HepG2 (cell line): ENCODE data around the gene GAR1. TPM values are rescaled to one million over a fixed set of nuclear protein-coding genes. Genes with fewer than 3 reads are reported as not detected.

Source experiments
- ATAC-seq: fragments of 200-7000 bp; cut with Tn5 transposase; 3 replicates; pipeline ENCODE4 v1.9.1; 2020; ENCODE audit warnings: mild to moderate bottlenecking, moderate library complexity
- BruUV-seq: library from RNA; stranded (reverse); fragments of 400-500 nt; replicated peaks from 2 replicates; lab custom pipeline; 2021; lab: Mats Ljungman, UMichigan
- CTCF ChIA-PET: fragments of 300-600 bp; formaldehyde crosslinking; extraction: SDS; loops from one replicate; lab custom pipeline; 2021; ENCODE audit warnings: low total read pairs, inconsistent platforms, low intra/inter-chr PET ratio; lab: Yijun Ruan, JAX
- POLR2A ChIA-PET: fragments of 350-600 bp; sonication (Branson Sonifier 250); formaldehyde crosslinking; loops from one replicate; lab custom pipeline; 2020; ENCODE audit warnings: antibody characterized with exemption, inconsistent platforms; lab: Yijun Ruan, JAX
- DNase-seq: peaks from one replicate; pipeline ENCODE4 v3.0.0-alpha.2; 2015; ENCODE audit warnings: low spot score
- FAIRE-seq: peaks from 3 replicates; lab custom pipeline; 2011; peaks lifted over from hg19 to GRCh38; lab: Jason Lieb, UNC
- H2AFZ ChIP-seq: one replicate; pipeline ENCODE4 v1.6.1; 2011; ENCODE audit warnings: low read length, inconsistent platforms
- H3K27ac ChIP-seq: fragments of 300-600 bp; 3 replicates; pipeline ENCODE4 v1.8.0; 2011; ENCODE audit warnings: mixed run types, mild to moderate bottlenecking, mixed read lengths, low read length, inconsistent platforms; ENCODE audit not compliant: insufficient read depth; ENCODE audit errors: extremely low read length
- H3K27me3 ChIP-seq, 2 experiments: fragments of 200-600 bp in 1 of 2; 2 replicates in 1 of 2; 3 replicates in 1 of 2; pipeline versions ENCODE4 v1.6.0 to v1.8.0; 2011; ENCODE audit warnings: low read length in 2 of 2, mild to moderate bottlenecking in 2 of 2, moderate library complexity in 2 of 2, inconsistent platforms in 1 of 2; ENCODE audit not compliant: insufficient read depth in 2 of 2, control insufficient read depth in 1 of 2
- H3K36me3 ChIP-seq, 2 experiments: fragments of 200-600 bp in 1 of 2; replicated peaks in 1 of 2; 2 replicates in 1 of 2; 3 replicates in 1 of 2; pipeline versions ENCODE4 v1.5.1 to v1.8.0; 2011; ENCODE audit warnings: low read length in 2 of 2, inconsistent platforms in 1 of 2; ENCODE audit not compliant: insufficient read depth in 2 of 2, control insufficient read depth in 1 of 2
- H3K4me1 ChIP-seq: 2 replicates; pipeline ENCODE4 v1.5.1; 2012; ENCODE audit warnings: low read length, inconsistent platforms; ENCODE audit not compliant: insufficient read depth
- H3K4me2 ChIP-seq: 2 replicates; pipeline ENCODE4 v1.6.0; 2011; ENCODE audit warnings: low read depth, low read length, inconsistent platforms
- H3K4me3 ChIP-seq, 3 experiments: fragments of 200-600 bp in 1 of 3; sonication (generic), shearing (Covaris generic) in 1 of 3; replicated peaks in 1 of 3; 2 replicates each; pipeline ENCODE4 v1.5.1; 2011 to 2016; ENCODE audit warnings: low read length in 3 of 3, inconsistent platforms in 2 of 3, low read depth in 2 of 3, mild to moderate bottlenecking in 2 of 3, control low read depth in 1 of 3, mixed read lengths in 1 of 3; ENCODE audit not compliant: insufficient read depth in 1 of 3
- H3K79me2 ChIP-seq: one replicate; pipeline ENCODE4 v1.6.1; 2011; ENCODE audit warnings: low read length, inconsistent platforms; ENCODE audit not compliant: insufficient read depth
- H3K9ac ChIP-seq: 2 replicates; pipeline ENCODE4 v1.6.0; 2011; ENCODE audit warnings: mild to moderate bottlenecking, low read depth, low read length, inconsistent platforms; ENCODE audit not compliant: insufficient read depth
- H3K9me3 ChIP-seq: 2 replicates; pipeline ENCODE4 v1.5.1; 2012; ENCODE audit warnings: mild to moderate bottlenecking, low read length
- H4K20me1 ChIP-seq: 2 replicates; pipeline ENCODE4 v1.6.0; 2011; ENCODE audit warnings: inconsistent platforms, mild to moderate bottlenecking, low read length, moderate library complexity; ENCODE audit not compliant: insufficient read depth
- BHLHE40 ChIP-seq: IDR thresholded peaks from 2 replicates; pipeline ENCODE4 v1.6.1; 2011; ENCODE audit warnings: low read length, improper control_type of control experiment
- FOSL2 ChIP-seq: sonication (generic); formaldehyde crosslinking; IDR thresholded peaks from 2 replicates; pipeline ENCODE4 v1.4.0; 2020; ENCODE audit warnings: missing genetic modification reagents
- HOXA5 ChIP-seq: sonication (generic); formaldehyde crosslinking; IDR thresholded peaks from 2 replicates; pipeline ENCODE4 v1.4.0; 2020; ENCODE audit warnings: missing genetic modification reagents
- HOXA7 ChIP-seq: sonication (generic); formaldehyde crosslinking; IDR thresholded peaks from 2 replicates; pipeline ENCODE4 v1.8.1; 2022; ENCODE audit warnings: mild to moderate bottlenecking, missing genetic modification reagents, moderate library complexity
- MTF1 ChIP-seq: sonication (generic); formaldehyde crosslinking; IDR thresholded peaks from 2 replicates; pipeline ENCODE4 v1.5.0; 2020; ENCODE audit warnings: missing genetic modification reagents
- NBN ChIP-seq: fragments of 450-650 bp; conservative IDR thresholded peaks from 2 replicates; pipeline ENCODE4 v1.6.1; 2017
- NCOA1 ChIP-seq: sonication (generic); formaldehyde crosslinking; IDR thresholded peaks from 2 replicates; pipeline ENCODE4 v1.9.0; 2021; ENCODE audit warnings: missing genetic modification reagents
- POLR2AphosphoS5 ChIP-seq: IDR thresholded peaks from 2 replicates; pipeline ENCODE4 v1.6.1; 2012; ENCODE audit warnings: low read depth, low read length
- ZFP62 ChIP-seq: sonication (generic); formaldehyde crosslinking; IDR thresholded peaks from 2 replicates; pipeline ENCODE4 v1.4.0; 2020; ENCODE audit warnings: missing genetic modification reagents
- ZNF546 ChIP-seq: sonication (generic); formaldehyde crosslinking; conservative IDR thresholded peaks from 2 replicates; pipeline ENCODE4 v1.8.1; 2023; ENCODE audit warnings: mild to moderate bottlenecking, missing genetic modification reagents
- WGBS: methylation state at CpG from one replicate; pipeline ENCODE4 v1.1.6; 2017; ENCODE audit warnings: low lambda C conversion rate; 5-methylcytosine and 5-hydroxymethylcytosine counted together
- in situ Hi-C: cut with HindIII; loops from 2 replicates; pipeline ENCODE4 v1.10.0; 2017; ENCODE audit warnings: low pct_unique_long_range_greater_than_20kb; ENCODE audit not compliant: extremely low pct_ligation_motif_present
- intact Hi-C: fragments of 100-400 bp; cut with micrococcal nuclease; formaldehyde crosslinking; loops from one replicate; pipeline ENCODE4 v1.10.0; 2022; ENCODE audit not compliant: unreplicated experiment
- polyA plus RNA-seq, 8 experiments: library from polyadenylated mRNA; depleted of rRNA in 3 of 8; stranded (reverse) in 7 of 8; unstranded in 1 of 8; fragments of >200 nt; fragmentation: Illumina TruSeq in 4 of 8; extraction: Trizol in 4 of 8; gene quantifications; 2 replicates each; pipeline versions ENCODE4 v1.2.1 to v1.2.3, GENCODE V29; 2011 to 2016; ENCODE audit warnings: low read depth in 4 of 8, missing spikeins in 1 of 8, mixed read lengths in 1 of 8; ENCODE audit not compliant: insufficient read depth in 1 of 8
- total RNA-seq, 5 experiments: library from RNA; depleted of rRNA; stranded (reverse); fragments of >200 nt; fragmentation: Illumina TruSeq; extraction: Trizol; gene quantifications; 2 replicates each; pipeline ENCODE4 v1.2.3, GENCODE V29; 2016; ENCODE audit warnings: low read depth in 1 of 5
- TF ChIP-seq, protein P1 (sequence below): sonication (generic); formaldehyde crosslinking; IDR thresholded peaks from 2 replicates; pipeline ENCODE4 v1.4.0; 2020; ENCODE audit warnings: missing genetic modification reagents
- TF ChIP-seq, protein P2 (sequence below): sonication (generic); formaldehyde crosslinking; IDR thresholded peaks from 2 replicates; pipeline ENCODE4 v1.5.1; 2020; ENCODE audit warnings: missing genetic modification reagents, mild to moderate bottlenecking, borderline replicate concordance
- TF ChIP-seq, protein P3 (sequence below): sonication (generic); formaldehyde crosslinking; IDR thresholded peaks from 2 replicates; pipeline ENCODE4 v1.8.1; 2023; ENCODE audit warnings: mild to moderate bottlenecking, inconsistent platforms, moderate library complexity, missing genetic modification reagents, borderline replicate concordance

The GAR1 gene
- total and polyA plus RNA-seq, 2 of the 13 experiments (the other 11 are each of a cell fraction or from before 2014, with no cell fraction given): 11.3 to 11.4 TPM

DNA sequence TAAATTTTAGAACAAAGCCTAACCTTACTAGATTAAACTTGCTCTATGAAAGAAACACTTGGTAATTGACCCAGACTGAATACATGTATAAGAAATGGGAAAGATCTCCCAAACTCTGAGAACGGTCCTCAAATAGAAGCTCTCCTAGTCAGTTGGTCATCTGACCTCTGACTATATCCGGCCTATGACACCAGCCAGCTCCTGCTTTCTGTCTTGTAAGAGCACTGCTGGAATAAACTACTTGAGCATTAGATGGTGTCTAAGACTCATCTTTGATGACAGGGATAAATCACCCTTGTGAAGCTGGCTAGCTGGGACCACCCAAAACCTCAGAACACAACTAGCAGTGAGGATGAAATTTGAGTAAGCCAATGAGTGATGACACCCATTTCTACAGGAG lies 56.5 kb downstream of the GAR1 start:
- ChIA-PET CTCF (no interaction called here), POLR2A (no interaction called here)
- no peaks in the 10 kb centered on the region for H4K20me1 ChIP-seq
- no peaks in the 10 kb centered on the region for H3K36me3 ChIP-seq
- H3K27me3 ChIP-seq: peaks cover 0 to 8% of the 10 kb centered on the region in 2 experiments; a peak in 1 of 5 replicates
- BruUV-seq: no TSS peak
- no peak overlapping the region for H3K9ac ChIP-seq
- intact Hi-C loops (no loop called here), in situ Hi-C loops (no loop called here)
- TF ChIP-seq, protein P1, sequence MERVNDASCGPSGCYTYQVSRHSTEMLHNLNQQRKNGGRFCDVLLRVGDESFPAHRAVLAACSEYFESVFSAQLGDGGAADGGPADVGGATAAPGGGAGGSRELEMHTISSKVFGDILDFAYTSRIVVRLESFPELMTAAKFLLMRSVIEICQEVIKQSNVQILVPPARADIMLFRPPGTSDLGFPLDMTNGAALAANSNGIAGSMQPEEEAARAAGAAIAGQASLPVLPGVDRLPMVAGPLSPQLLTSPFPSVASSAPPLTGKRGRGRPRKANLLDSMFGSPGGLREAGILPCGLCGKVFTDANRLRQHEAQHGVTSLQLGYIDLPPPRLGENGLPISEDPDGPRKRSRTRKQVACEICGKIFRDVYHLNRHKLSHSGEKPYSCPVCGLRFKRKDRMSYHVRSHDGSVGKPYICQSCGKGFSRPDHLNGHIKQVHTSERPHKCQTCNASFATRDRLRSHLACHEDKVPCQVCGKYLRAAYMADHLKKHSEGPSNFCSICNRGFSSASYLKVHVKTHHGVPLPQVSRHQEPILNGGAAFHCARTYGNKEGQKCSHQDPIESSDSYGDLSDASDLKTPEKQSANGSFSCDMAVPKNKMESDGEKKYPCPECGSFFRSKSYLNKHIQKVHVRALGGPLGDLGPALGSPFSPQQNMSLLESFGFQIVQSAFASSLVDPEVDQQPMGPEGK: no peak
- FAIRE-seq (no peak), DNase-seq (no peak), ATAC-seq (no peak)
- H3K4me3 ChIP-seq: no peak overlapping the region
- H3K4me1 ChIP-seq: no peaks in the 10 kb centered on the region
- H3K27ac ChIP-seq: no peak overlapping the region
- no peak overlapping the region for H2AFZ ChIP-seq
- H3K79me2 ChIP-seq: no peaks in the 10 kb centered on the region
- 17% methylated on average over 2 of the region's 2 CpGs for WGBS
- H3K4me2 ChIP-seq: no peak overlapping the region
- no peaks in the 10 kb centered on the region for H3K9me3 ChIP-seq

DNA sequence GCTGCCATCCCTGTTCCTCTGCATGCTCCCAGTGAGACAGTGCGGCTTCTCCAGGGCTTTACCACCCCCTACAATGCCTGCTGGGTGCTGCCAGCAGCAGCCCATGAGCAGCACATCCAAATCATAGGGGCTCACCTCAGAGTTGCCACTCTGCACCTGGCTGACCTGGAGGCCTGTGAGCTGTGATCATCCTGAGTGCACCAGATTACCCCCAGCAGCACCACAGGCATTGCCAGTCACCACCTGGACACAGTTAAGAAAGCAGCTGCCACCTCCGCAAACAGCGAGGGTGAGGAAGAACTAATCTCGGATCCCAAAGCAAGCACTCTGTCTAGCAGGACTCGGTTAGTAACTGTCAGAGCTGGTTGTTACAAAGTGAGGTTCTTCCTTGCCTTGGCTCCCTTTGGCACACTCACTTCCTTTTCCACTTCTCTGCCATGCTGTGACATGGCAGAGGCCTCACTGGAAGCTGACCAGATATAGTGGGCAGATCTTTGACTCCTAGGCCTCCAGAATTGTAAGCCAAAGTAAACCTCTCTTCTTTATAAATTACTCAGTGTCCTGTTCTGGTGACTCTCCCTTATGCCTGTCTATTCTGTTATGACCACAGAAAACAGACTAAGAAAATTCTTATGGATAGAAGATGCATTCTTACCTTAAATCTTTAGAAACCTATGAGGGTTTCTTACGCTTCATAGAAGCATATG lies 57.5 kb downstream of the GAR1 start:
- ATAC-seq: no peak
- WGBS: 32% methylated on average over 3 of the region's 6 CpGs
- Histone ChIP-seq H3K79me2 (no peaks in the 10 kb centered on the region), H3K36me3 (no peaks in the 10 kb centered on the region), H3K9ac (no peak overlapping the region), H3K4me1 (no peaks in the 10 kb centered on the region), H3K4me3 (no peak overlapping the region), H3K27ac (no peak overlapping the region), H3K27me3 (peaks cover 0 to 8% of the 10 kb centered on the region in 2 experiments; a peak in 1 of 5 replicates), H2AFZ (no peak overlapping the region), H3K9me3 (no peaks in the 10 kb centered on the region), H3K4me2 (no peak overlapping the region), H4K20me1 (no peaks in the 10 kb centered on the region)
- POLR2A ChIA-PET: no interaction called here
- no TSS peak for BruUV-seq
- intact Hi-C loops: no loop called here
- in situ Hi-C loops: no loop called here
- CTCF ChIA-PET: no interaction called here
- no peak for FAIRE-seq
- DNase-seq: no peak
- TF ChIP-seq HOXA5 (CRISPR knock-in tag) (no peak), MTF1 (CRISPR knock-in tag) (no peak), NCOA1 (CRISPR knock-in tag) (no peak), HOXA7 (CRISPR knock-in tag) (no peak), ZFP62 (CRISPR knock-in tag) (no peak), POLR2AphosphoS5 (no peak), BHLHE40 (no peak), FOSL2 (no peak), NBN (no peak), ZNF546 (no peak)
- TF ChIP-seq, protein P2, sequence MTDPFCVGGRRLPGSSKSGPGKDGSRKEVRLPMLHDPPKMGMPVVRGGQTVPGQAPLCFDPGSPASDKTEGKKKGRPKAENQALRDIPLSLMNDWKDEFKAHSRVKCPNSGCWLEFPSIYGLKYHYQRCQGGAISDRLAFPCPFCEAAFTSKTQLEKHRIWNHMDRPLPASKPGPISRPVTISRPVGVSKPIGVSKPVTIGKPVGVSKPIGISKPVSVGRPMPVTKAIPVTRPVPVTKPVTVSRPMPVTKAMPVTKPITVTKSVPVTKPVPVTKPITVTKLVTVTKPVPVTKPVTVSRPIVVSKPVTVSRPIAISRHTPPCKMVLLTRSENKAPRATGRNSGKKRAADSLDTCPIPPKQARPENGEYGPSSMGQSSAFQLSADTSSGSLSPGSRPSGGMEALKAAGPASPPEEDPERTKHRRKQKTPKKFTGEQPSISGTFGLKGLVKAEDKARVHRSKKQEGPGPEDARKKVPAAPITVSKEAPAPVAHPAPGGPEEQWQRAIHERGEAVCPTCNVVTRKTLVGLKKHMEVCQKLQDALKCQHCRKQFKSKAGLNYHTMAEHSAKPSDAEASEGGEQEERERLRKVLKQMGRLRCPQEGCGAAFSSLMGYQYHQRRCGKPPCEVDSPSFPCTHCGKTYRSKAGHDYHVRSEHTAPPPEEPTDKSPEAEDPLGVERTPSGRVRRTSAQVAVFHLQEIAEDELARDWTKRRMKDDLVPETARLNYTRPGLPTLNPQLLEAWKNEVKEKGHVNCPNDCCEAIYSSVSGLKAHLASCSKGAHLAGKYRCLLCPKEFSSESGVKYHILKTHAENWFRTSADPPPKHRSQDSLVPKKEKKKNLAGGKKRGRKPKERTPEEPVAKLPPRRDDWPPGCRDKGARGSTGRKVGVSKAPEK (CRISPR knock-in tag): no peak
- TF ChIP-seq, protein P3, sequence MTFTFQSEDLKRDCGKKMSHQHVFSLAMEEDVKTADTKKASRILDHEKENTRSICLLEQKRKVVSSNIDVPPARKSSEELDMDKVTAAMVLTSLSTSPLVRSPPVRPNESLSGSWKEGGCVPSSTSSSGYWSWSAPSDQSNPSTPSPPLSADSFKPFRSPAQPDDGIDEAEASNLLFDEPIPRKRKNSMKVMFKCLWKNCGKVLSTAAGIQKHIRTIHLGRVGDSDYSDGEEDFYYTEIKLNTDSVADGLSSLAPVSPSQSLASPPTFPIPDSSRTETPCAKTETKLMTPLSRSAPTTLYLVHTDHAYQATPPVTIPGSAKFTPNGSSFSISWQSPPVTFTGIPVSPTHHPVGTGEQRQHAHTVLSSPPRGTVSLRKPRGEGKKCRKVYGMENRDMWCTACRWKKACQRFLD (CRISPR knock-in tag): no peak
